Astrocyte of the hippocampus (primary cell): ENCODE measurements around the gene PRDM16.
A peak's percentile ranks its signal among the peaks of the same experiment; 100 is the strongest.
"Not testable (repeated sequence)": the region's sequence is repeated elsewhere in the genome, so short reads cannot be mapped to it uniquely, and the experiment has no call there.

ENCODE experiments used
- DNase-seq: peaks from one replicate; pipeline ENCODE4 v3.0.0; 2011; ENCODE audit warnings: low read depth, low spot score

The PRDM16 gene

DNA sequence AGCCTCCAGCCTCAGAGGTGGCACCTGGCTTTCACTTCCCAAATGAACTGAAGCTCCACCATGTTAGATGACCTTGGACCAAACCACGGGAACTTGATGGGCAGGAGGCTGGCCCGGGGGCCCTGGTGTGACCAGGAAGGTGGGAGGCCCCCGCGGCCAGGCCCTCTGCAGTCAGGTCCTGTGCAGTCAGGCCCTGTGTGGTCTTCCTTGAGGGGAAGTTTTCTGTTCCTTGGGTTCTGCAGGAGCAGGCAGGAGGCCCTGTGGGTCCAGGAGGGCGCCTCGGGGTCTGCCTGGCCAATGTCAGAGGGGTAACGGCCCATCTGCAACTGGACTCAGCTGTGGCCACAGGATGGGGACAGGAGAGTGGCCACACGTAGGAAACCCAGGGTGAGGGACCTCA lies 13.0 kb downstream of the PRDM16 start:
- no peak for DNase-seq

DNA sequence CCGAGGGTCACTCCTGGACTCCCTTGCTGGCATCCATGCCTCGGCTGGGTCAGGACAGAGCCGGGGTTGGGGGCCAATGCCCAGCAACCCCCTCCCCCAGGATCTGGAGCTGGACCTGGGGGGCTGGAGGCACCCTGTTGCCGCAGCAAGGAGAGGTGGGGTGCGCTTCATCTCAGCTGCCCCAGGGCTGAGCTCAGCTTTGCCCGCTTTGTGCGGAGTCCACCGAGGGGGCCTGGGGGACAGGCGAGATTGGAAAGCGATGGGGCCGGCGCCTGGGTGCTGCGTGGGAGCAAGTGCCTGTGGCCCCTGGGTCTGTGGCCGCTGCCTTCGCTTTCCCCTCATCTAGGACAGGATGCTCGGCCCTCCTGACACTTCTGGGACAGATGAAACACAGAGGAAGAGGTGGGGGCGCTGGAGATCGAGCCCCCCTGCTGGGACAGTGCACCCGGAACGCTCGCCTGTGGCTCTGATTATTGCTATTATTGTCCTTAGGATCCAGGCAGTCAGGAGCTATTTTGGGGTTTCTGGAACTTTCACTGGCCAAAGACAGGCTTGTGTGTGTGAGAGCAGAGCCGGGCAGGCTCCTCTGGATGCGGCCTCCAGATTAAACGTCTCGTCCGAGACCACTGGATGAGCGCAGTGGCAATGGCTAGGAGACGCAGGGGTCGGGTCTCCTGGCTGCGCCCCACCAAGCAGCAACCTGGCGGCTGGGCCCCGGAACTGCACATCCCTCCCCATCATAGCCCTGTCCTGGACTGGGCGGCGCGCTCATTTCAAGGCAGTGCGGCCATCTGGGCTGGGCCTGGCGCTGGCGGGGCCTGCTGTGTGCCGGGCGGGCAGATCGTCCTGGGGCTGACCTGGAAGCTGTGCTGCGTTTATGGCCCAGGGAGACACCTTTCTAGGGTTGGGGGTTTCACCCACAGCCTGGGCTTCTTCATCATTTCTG lies 13.8 kb downstream of the PRDM16 start:
- DNase-seq: no peak

- no peak for DNase-seq
Measured at GRCh38 chr1:3084154-3084553, 15.2 kb downstream of the PRDM16 start.

DNA sequence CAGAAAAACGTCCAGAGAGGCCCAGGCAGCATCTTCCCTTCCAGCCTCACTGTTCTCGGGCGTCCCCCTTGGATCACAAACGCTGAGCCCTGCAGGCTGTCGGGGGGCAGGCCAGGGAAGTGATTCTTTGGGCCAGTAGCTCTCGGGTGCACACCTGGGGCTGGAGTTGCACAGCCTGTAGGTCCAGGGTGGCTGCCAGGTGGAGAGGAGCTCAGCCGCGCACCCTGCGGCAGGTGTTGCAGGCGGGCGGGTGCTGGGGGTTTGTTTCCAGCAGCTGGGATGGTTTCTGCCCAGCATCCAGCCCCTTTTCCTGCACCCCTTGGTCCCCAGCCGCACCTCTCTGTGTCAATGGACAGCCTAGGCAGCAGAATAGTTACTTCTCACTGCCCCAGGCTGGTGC lies 15.7 kb downstream of the PRDM16 start:
- DNase-seq: no peak

- no peak for DNase-seq
Measured at GRCh38 chr1:3085721-3086120, 16.7 kb downstream of the PRDM16 start.

DNA sequence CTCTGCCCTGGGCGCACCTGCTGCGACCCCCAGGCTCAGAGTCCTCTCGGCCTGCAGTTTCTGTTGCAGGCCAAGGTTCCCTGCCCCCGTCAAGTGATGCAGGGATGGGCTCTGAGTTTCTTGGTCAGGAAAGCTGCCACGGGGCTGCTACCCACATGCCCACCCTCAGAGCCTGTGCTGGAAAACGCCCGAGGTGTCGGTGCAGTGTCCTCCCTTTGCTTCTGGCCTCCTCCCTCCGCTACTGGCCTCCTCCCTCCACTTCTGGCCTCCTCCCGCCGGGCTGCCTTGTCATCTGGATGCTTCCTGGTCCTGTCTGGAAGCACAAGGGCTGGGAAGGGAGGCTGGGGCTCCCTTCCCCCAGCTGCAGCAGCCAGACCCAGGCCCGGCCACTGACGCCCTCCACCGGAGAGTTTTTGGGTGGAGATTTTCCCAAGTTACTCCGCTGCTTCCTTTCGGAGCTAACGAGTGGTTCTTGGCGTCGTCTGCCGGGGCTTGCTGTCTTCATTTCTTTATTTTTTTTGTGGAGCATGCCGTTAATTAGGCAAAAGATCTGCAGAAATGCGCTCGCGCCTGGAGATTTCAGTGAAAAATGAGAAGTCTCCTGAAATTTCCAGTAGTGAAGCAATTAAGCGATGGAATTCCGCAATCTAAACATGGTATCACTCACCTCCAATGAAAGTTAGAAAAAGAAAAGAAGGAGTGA lies 17.4 kb downstream of the PRDM16 start:
- no peak for DNase-seq

GRCh38 chr1:3087049-3087448 lies 18.0 kb downstream of the PRDM16 start:
- no peak for DNase-seq

GRCh38 chr1:3087946-3088668 lies 19.1 kb downstream of the PRDM16 start:
- not testable (repeated sequence) for DNase-seq

GRCh38 chr1:3089490-3089889 lies 20.5 kb downstream of the PRDM16 start:
- no peak for DNase-seq

DNA sequence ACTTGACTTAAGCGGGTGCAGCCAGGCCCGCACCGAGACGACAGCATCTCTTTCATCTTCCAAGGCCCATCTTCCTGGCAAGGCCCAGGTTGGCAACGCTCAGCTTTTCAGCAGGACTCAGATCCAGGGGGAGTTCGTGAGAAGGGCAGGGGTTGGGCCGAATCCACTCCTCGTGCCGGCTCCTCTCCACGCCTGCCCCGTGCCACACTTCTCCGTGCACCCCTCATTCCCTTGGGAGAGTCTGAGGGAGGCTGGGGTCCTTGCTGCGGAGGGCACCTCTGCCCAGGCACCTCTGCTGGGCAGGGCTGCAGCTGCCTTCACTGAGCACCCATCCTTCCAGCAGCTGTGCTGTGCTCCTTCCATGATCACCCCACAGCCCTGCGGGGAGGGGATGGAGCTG lies 22.3 kb downstream of the PRDM16 start:
- no peak for DNase-seq

- DNase-seq: no peak
Measured at GRCh38 chr1:3092530-3092929, 23.5 kb downstream of the PRDM16 start.

GRCh38 chr1:3093898-3094626 lies 25.1 kb downstream of the PRDM16 start:
- no peak for DNase-seq

GRCh38 chr1:3094863-3095780 lies 26.1 kb downstream of the PRDM16 start:
- no peak for DNase-seq

DNA sequence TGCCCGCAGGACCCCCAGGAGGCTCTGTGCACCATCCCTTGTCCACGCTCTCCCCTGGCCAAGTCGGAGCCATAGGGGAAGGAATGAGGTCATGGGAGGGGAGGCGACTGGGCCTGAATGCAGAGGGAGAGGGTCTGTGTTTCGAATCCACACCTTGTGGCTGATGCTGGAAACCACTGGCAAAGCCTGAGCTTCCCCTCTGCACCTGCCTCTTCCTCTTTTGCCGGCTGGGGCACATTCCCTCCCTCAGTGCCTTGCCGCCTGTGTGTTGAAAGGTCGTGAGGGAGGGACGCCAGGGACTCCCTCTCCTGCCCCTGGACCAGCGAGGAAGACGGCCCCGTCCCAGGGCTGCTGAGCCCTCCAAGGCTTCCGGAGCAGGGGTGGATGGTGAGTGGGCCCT lies 27.3 kb downstream of the PRDM16 start:
- no peak for DNase-seq

DNA sequence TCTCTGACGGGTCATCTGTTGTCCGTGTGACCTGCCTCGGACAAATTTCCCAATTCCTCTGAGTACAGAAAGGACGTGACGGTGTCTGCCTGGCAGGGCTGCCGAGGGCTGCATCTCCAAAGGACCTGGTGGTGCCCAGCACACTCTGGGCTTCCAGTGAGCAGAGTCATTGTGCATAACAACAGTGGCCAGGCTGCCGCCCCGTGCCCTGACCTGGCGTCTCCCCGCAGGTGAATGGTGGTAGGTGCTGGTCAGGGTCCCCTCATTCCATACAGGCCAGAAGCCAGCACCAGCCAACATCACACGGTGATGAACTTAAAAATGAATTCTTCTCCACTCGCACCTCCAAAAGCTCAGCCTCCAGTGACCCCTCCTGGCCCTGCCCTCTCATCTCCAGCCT lies 28.2 kb downstream of the PRDM16 start:
- no peak for DNase-seq

DNA sequence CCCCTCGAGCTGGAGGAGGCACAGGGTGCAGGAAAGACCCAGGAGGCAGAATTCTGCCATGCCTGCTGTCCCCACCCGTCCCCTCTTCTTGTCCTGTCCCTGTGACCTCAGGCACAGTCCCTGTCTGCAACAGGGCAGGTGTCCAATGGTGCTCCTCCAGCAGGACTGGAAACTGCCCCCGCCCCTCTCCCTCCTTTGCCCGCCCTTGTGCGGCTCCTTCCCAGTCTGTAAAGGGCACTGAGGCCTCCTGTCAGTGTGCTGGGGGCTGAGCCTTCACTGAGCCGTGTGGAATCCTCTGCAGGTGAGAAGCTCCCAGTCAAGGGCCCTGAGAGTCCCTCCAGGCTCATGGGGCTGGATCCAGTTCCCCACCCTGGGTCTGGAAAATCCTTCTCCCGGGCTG lies 28.9 kb downstream of the PRDM16 start:
- DNase-seq: no peak

DNA sequence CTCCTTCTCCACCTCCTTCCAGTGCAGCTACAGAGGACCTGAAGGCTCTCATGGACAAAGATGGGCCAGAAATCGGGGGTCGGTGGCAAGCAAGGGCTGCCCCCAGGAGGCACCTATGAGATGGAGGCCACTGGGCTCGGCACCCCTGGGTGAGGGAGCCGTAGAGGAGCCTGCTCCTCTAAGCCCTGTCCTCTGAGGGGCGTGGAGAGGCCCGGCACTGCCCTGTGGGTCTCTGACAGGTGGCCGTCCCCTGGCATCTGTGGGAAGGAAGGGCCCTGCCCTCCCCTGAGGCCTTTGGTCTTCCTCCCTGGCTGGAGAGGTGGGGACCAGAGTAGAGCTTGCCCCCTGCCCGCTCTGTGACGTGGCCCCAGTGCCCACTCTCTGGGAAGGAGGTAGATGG lies 30.9 kb downstream of the PRDM16 start:
- no peak for DNase-seq

- DNase-seq: peak; percentile 46
Measured at GRCh38 chr1:3101124-3101939, 32.3 kb downstream of the PRDM16 start.

GRCh38 chr1:3102641-3103040 lies 33.6 kb downstream of the PRDM16 start:
- DNase-seq: no peak
